Measurements from ENCODE around the gene VENTX. TPM values are rescaled to one million over a fixed set of nuclear protein-coding genes. Genes with fewer than 3 reads are reported as not detected.

VENTX gene
- polyA plus RNA-seq, 3 donors from 2014 or later, result 0.24 TPM; not detected in 2

DNA sequence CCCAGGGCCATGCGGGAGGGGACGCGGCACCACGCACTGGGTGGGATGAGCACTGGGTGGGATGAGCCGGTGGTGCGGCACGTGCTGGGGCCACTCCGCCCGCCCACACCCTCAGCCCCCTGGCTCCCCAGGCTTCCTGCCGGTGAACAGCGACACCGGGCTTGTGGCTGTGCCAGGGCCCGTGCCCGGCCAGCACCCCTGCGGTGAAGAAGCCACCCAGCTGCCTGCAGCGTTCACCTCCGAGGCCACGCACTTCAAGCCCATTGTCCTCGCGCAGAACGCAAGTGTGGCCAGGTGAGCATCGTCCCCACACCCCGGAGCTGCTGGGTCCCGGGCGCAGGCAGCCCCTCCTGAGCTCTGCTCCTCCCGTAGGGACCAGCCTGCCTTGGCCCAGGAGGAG, 39.4 kb upstream of the VENTX start:
- H3K36me3 Mint-ChIP-seq, result no peaks in the 10 kb centered on the region
- no peak overlapping the region for H3K27ac Mint-ChIP-seq
- no peak for DNase-seq
- H3K4me3 Mint-ChIP-seq, result no peak overlapping the region
- no peaks in the 10 kb centered on the region for H3K4me1 Mint-ChIP-seq
- peaks cover 2 to 3% (median 2%) of the 10 kb centered on the region in 3 donors for H3K27me3 Mint-ChIP-seq (ENCODE audit: low read depth in 3 of 3)
- peaks cover 0 to 8% (median under 1%) of the 10 kb centered on the region in 6 donors for H3K9me3 Mint-ChIP-seq

DNA sequence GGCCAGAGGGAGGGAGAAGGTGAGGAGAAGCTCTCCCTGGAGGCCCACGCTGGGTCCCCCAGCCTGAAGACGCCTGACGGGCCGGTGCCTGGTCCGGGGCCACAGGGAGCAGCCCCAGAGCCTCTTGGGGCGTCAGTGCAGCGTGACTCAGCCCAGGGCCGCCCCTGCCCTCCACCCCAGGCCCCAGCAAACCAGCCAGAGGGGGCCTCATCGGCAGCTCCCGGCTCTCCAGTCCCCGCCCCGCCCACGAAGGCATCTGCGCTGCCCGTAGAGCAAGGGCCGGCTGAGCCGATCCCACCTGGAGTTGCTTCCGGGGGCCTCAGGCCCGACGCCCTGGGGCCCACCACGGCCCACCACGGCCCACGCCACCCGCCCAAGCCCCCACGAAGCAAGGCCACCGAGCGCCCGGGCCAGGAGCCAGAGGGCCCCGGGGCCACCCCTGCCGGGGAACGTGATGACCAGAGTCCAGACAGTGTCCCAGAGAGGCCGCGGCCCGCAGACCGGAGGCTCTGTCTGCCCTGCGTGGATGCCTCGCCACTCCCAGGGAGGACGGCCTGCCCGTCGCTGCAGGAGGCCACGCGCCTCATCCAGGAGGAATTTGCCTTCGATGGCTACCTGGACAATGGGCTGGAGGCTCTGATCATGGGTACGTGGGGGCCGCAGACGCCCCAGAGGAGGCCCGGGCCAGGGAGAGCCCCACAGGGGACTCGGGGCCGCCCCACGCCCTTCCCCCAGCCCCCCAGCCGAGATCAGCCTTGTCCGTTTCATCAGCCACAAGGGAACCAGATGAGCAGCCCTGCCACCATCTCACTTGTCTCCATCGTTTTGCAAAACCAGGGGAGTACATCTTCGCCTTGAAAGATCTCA, 38.8 kb upstream of the VENTX start:
- Mint-ChIP-seq H3K27ac (no peak overlapping the region), H3K4me1 (no peaks in the 10 kb centered on the region), H3K36me3 (no peaks in the 10 kb centered on the region), H3K4me3 (no peak overlapping the region), H3K9me3 (peaks cover 0 to 3% (median 0%) of the 10 kb centered on the region in 6 donors), H3K27me3 (ENCODE audit: low read depth in 3 of 3) (peaks cover 0 to 2% (median under 1%) of the 10 kb centered on the region in 3 donors)
- DNase-seq, result no peak

- no peaks in the 10 kb centered on the region for H3K36me3 Mint-ChIP-seq
- H3K4me3 Mint-ChIP-seq, result no peak overlapping the region
- no peak overlapping the region for H3K27ac Mint-ChIP-seq
- peaks cover 0 to 2% (median 0%) of the 10 kb centered on the region in 3 donors for H3K27me3 Mint-ChIP-seq (ENCODE audit: low read depth in 3 of 3)
- no peaks in the 10 kb centered on the region for H3K9me3 Mint-ChIP-seq
- H3K4me1 Mint-ChIP-seq, result no peaks in the 10 kb centered on the region
- no peak for DNase-seq
Observed at GRCh38 chr10:133199488-133199885, 38.2 kb upstream of the VENTX start.

GRCh38 chr10:133199992-133200611, 37.6 kb upstream of the VENTX start:
- Mint-ChIP-seq H3K27me3 (ENCODE audit: low read depth in 3 of 3) (peaks cover 0 to 2% (median 0%) of the 10 kb centered on the region in 3 donors), H3K4me1 (no peaks in the 10 kb centered on the region), H3K27ac (no peak overlapping the region), H3K4me3 (no peak overlapping the region), H3K9me3 (no peaks in the 10 kb centered on the region), H3K36me3 (no peaks in the 10 kb centered on the region)
- no peak for DNase-seq

DNA sequence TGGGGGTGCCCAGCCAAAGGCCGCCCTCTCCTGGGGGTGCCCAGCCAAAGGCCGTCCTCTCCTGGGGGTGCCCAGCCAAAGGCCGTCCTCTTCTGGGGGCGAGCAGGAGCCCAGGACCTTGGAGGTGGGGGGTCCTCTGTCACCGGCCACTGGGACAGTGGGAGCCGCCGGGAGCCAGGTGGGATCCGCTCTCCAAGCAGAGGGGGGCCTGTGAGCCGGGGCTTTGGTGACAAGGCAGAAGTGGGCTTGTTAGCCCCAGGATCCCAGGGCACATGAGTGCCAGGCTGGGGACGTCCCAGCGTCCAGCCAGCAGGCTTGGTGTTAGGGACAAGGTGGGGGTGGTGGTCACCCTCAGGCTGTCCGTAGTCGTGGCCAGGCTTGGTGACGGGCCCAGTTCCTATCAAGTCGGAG, 37.0 kb upstream of the VENTX start:
- Mint-ChIP-seq H3K27ac (no peak overlapping the region), H3K36me3 (no peaks in the 10 kb centered on the region), H3K27me3 (ENCODE audit: low read depth in 3 of 3) (peaks cover 0 to 2% (median 0%) of the 10 kb centered on the region in 3 donors), H3K4me1 (no peaks in the 10 kb centered on the region), H3K9me3 (no peaks in the 10 kb centered on the region), H3K4me3 (no peak overlapping the region)
- no peak for DNase-seq

GRCh38 chr10:133201151-133201947, 36.3 kb upstream of the VENTX start:
- Mint-ChIP-seq H3K36me3 (no peaks in the 10 kb centered on the region), H3K27ac (no peak overlapping the region), H3K4me1 (no peaks in the 10 kb centered on the region), H3K27me3 (ENCODE audit: low read depth in 3 of 3) (peaks cover 0 to 2% (median 0%) of the 10 kb centered on the region in 3 donors), H3K9me3 (no peaks in the 10 kb centered on the region), H3K4me3 (no peak overlapping the region)
- DNase-seq, result no peak

- no peak overlapping the region for H3K27ac Mint-ChIP-seq
- DNase-seq, result no peak
- H3K9me3 Mint-ChIP-seq, result no peaks in the 10 kb centered on the region
- H3K36me3 Mint-ChIP-seq, result no peaks in the 10 kb centered on the region
- no peak overlapping the region for H3K4me3 Mint-ChIP-seq
- peaks cover 0 to 2% (median 0%) of the 10 kb centered on the region in 3 donors for H3K27me3 Mint-ChIP-seq (ENCODE audit: low read depth in 3 of 3)
- no peaks in the 10 kb centered on the region for H3K4me1 Mint-ChIP-seq
Observed at GRCh38 chr10:133201948-133202725, 35.5 kb upstream of the VENTX start.

DNA sequence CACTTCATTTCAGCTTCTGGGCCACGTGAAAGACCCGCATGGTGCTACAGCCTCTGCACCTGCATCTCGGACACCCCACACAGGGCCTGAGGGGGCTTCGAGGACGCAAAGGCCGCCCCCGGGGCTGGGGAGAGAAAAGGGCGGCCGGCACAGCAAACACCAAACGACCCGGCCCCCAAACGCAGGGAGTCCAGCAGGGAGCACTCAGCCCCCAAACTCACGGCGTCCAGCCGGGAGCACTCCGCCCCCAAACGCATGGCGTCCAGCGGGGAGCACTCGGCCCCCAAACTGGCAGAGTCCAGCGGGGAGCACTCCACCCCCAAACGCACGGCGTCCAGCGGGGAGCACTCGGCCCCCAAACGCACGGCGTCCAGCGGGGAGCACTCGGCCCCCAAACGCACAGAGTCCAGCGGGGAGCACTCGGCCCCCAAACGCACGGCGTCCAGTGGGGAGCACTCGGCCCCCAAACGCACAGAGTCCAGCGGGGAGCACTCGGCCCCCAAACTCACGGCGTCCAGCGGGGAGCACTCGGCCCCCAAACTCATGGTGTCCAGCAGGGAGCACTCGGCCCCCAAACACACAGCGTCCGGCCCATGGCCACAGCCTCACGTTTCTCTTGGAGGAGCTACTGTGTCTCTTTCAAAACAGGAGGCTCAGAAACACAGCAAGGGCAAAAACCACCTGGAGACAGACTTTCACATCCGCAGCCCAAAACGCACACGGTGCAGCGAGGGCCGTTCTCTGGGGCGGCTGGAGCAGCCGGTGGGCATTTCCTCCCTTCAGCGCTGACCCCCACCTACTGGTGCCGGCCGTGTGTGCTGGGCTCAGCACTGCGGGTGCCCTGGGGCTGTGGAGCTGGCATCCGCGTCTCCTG, 34.6 kb upstream of the VENTX start:
- Mint-ChIP-seq H3K4me3 (no peak overlapping the region), H3K27me3 (ENCODE audit: low read depth in 3 of 3) (peaks cover 0 to 2% (median 0%) of the 10 kb centered on the region in 3 donors), H3K36me3 (no peaks in the 10 kb centered on the region), H3K27ac (no peak overlapping the region), H3K9me3 (no peaks in the 10 kb centered on the region), H3K4me1 (no peaks in the 10 kb centered on the region)
- DNase-seq, result no peak

DNA sequence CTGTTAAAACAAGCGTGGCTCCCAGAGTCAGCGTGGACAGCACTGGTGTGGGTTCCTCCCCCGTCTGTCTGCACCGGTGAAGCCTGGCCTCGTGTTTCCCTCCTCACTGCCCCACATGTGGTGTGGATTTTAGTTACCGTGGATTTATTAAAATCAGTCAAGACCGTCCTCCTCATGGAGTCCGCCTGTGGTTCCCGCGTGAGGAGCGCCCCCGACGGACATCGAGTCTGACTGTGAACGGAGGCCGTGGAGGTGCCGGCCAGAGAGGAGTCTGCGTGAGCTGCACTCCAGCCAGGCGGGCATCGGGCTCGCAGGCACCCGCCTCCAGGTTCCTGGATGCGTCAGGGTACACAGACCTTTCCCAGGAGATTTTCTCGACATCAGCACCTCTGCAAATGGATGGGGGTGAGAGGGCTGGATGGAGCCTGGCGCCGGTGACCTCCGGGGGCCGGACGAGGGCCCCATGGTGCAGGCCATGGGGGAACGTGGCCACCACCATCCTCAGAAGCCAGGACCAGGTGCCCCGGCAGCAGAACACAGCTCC, 33.9 kb upstream of the VENTX start:
- no peaks in the 10 kb centered on the region for H3K9me3 Mint-ChIP-seq
- H3K4me1 Mint-ChIP-seq, result no peaks in the 10 kb centered on the region
- H3K4me3 Mint-ChIP-seq, result no peak overlapping the region
- no peak for DNase-seq
- peaks cover 0 to 2% (median 0%) of the 10 kb centered on the region in 3 donors for H3K27me3 Mint-ChIP-seq (ENCODE audit: low read depth in 3 of 3)
- no peak overlapping the region for H3K27ac Mint-ChIP-seq
- H3K36me3 Mint-ChIP-seq, result no peaks in the 10 kb centered on the region

DNA sequence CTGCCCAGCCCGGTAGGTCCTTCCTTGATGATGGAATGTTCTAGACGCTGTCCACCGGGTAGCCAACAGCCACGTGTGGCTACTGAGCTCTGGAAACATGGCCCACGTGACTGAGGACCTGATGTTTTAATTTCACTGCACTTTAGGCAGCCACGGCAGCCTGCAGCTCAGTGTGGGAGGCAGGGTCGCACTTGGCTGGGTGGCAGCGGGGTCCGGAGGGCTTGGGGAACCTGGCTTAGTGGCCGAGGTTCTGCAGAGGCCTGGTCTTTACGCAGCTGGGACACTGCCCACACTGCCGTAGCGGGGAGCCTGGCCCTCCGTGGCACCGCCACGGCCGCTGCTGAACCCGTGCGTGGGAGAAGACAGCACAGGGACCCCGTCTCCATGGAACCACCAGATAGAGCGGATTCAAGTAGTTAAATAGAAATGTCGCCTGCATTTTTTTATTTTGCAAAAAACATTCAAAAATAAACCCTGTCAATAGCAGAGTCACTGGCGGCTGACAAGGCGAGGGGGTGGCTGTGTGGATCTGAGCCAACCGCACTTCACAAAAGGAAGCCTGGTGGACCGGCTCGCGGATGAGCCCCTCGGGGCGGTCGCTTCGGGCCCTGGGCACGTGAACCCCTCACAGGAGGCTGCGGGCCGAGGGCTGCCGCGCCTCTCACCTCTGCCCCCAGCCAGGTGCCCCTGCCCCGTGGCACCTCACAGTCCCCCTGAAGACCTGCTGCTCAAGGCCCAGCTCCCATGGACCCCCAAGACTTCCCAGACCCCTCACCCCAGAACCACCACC, 33.2 kb upstream of the VENTX start:
- Mint-ChIP-seq H3K27me3 (ENCODE audit: low read depth in 3 of 3) (peaks cover 0 to 2% (median 0%) of the 10 kb centered on the region in 3 donors), H3K9me3 (no peaks in the 10 kb centered on the region), H3K4me1 (no peaks in the 10 kb centered on the region), H3K27ac (no peak overlapping the region), H3K36me3 (no peaks in the 10 kb centered on the region), H3K4me3 (no peak overlapping the region)
- DNase-seq, result no peak

- Mint-ChIP-seq H3K27ac (no peak overlapping the region), H3K36me3 (no peaks in the 10 kb centered on the region), H3K27me3 (ENCODE audit: low read depth in 3 of 3) (peaks cover 0 to 2% (median 0%) of the 10 kb centered on the region in 3 donors), H3K4me3 (no peak overlapping the region), H3K4me1 (no peaks in the 10 kb centered on the region), H3K9me3 (no peaks in the 10 kb centered on the region)
- no peak for DNase-seq
Observed at GRCh38 chr10:133205146-133205545, 32.5 kb upstream of the VENTX start.
